Measurements from ENCODE around the gene OSBP2. TPM values are rescaled to one million over a fixed set of nuclear protein-coding genes. Genes with fewer than 3 reads are reported as not detected.

Gene OSBP2
- total and polyA plus RNA-seq, 8 donors = 1.9 to 3.3 (median 2.6) TPM

DNA sequence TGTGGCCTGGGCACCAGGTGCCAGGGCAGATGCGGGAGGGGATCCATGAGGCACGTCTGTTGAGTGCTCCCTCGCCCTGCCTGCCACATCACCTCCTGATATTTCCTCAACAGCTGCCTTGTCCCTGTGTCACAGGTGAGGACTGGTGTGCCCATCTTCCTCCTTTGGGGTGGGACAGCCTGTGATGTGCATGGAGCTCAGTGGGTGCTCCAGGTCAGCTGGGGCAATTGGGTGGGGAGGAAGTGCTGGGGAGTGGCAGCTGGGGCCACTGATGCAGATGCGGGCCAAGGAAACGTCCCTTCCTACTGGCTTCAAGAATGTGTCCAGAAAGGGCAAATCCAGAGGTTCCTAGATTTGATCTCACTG is 190.3 kb downstream of the OSBP2 start:
- Histone ChIP-seq H3K27ac (no peak overlapping the region), H3K9me3 (no peaks in the 10 kb centered on the region), H3K4me1 (no peaks in the 10 kb centered on the region), H3K36me3 (no peaks in the 10 kb centered on the region), H3K4me3 (no peak overlapping the region), H3K27me3 (no peaks in the 10 kb centered on the region)
- no peak for DNase-seq
- intact Hi-C loops (cut with DNase I) = loop anchor here in 1 of 3 donors (10.0 kb wide), 1 partner anchor 120 kb away; no protein-coding TSS in a partner anchor
- TF ChIP-seq, protein P1, sequence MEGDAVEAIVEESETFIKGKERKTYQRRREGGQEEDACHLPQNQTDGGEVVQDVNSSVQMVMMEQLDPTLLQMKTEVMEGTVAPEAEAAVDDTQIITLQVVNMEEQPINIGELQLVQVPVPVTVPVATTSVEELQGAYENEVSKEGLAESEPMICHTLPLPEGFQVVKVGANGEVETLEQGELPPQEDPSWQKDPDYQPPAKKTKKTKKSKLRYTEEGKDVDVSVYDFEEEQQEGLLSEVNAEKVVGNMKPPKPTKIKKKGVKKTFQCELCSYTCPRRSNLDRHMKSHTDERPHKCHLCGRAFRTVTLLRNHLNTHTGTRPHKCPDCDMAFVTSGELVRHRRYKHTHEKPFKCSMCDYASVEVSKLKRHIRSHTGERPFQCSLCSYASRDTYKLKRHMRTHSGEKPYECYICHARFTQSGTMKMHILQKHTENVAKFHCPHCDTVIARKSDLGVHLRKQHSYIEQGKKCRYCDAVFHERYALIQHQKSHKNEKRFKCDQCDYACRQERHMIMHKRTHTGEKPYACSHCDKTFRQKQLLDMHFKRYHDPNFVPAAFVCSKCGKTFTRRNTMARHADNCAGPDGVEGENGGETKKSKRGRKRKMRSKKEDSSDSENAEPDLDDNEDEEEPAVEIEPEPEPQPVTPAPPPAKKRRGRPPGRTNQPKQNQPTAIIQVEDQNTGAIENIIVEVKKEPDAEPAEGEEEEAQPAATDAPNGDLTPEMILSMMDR (IDR thresholded peaks at IDR 0.05) = no peak
- no peak for FAIRE-seq
- ATAC-seq = no peak
- 87 to 89% methylated on average over 5 of the region's 5 CpGs for WGBS, 2 donors

DNA sequence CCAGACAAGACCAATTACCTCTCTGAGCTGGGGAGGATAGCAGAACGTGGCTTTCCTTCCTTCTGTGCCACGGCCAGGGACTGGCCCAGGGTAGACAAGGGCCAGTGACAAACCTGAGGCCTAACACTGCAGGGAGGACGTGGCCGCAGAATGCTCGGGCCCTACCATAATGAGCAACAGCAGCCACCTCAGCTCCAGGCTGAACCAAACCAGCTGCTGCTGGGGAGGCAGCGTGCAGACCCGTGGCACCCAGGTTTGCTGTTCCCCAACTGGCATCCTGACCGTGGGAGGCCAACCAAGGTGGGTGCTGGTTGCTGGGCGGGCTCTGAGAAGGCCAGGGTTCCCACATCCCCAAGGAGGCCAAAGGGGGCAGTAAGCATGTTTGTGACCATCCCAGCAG is 190.9 kb downstream of the OSBP2 start:
- Histone ChIP-seq H3K27ac (no peak overlapping the region), H3K4me1 (no peaks in the 10 kb centered on the region), H3K36me3 (no peaks in the 10 kb centered on the region), H3K4me3 (no peak overlapping the region), H3K27me3 (no peaks in the 10 kb centered on the region), H3K9me3 (no peaks in the 10 kb centered on the region)
- TF ChIP-seq, protein P1 (IDR thresholded peaks at IDR 0.05) = no peak
- intact Hi-C loops (cut with DNase I) = loop anchor here in 1 of 3 donors (10.0 kb wide), 1 partner anchor 121 kb away; no protein-coding TSS in a partner anchor
- WGBS, 2 donors = 87 to 92% methylated on average over 9 of the region's 9 CpGs
- DNase-seq = peak in 2 of 6 donors; percentile 8 to 41
- no peak for ATAC-seq
- FAIRE-seq = no peak

DNA sequence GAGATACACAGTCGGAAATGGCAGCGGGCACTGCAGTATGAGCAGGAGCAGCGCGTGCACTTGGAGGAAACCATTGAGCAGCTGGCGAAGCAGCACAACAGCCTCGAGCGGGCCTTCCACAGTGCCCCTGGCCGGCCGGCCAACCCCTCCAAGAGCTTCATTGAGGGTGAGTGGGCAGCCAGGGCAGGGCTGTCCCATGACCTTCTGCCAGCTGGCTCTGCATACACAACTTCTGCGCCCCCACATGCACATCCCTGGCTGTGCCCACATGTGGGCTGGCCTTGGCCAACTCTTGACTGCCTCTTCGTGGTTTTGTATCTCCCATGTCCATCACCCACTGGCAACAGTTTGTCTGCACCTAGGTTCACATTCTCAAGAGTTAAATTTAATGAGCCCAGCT is 192.8 kb downstream of the OSBP2 start:
- intact Hi-C loops (cut with DNase I) = loop anchor here in 1 of 3 donors (10.0 kb wide), 1 partner anchor 123 kb away; no protein-coding TSS in a partner anchor
- DNase-seq (peak in 1 of 6 donors; percentile 39), FAIRE-seq (no peak), ATAC-seq (no peak)
- Histone ChIP-seq H3K27ac (no peak overlapping the region), H3K27me3 (no peaks in the 10 kb centered on the region), H3K36me3 (no peaks in the 10 kb centered on the region), H3K4me3 (no peak overlapping the region), H3K4me1 (no peaks in the 10 kb centered on the region), H3K9me3 (no peaks in the 10 kb centered on the region)
- 92 to 93% methylated on average over 11 of the region's 11 CpGs for WGBS, 2 donors
- TF ChIP-seq, protein P1 (IDR thresholded peaks at IDR 0.05) = no peak

DNA sequence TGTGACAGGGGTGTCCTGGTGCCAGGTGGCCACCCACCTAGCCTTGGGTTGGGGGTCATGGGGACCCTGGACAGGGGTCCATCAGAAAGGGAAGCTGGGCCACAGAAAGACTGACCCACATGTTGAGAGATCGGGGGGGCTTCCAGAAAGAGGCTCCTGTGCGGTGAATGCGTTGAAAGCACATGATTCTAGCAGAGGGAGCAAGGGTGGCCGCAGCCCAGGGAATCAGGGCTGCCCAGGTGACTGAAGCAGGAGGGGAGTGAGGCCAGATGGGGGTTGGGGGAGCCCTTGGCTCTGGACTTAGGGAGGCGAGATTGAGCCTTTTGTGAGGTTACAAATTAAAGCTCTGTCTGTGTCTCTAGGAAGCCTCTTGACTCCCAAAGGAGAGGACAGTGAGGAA is 193.2 kb downstream of the OSBP2 start:
- intact Hi-C loops (cut with DNase I) = loop anchor here in 1 of 3 donors (10.0 kb wide), 1 partner anchor 123 kb away; no protein-coding TSS in a partner anchor
- FAIRE-seq (no peak), DNase-seq (peak in 2 of 6 donors; percentile 1 to 24), ATAC-seq (no peak)
- Histone ChIP-seq H3K27ac (no peak overlapping the region), H3K4me3 (no peak overlapping the region), H3K27me3 (no peaks in the 10 kb centered on the region), H3K36me3 (peaks cover 0 to 2% (median 0%) of the 10 kb centered on the region in 3 donors), H3K4me1 (no peaks in the 10 kb centered on the region), H3K9me3 (no peaks in the 10 kb centered on the region)
- 85 to 96% methylated on average over 5 of the region's 5 CpGs for WGBS, 2 donors
- TF ChIP-seq, protein P1 (IDR thresholded peaks at IDR 0.05) = no peak

DNA sequence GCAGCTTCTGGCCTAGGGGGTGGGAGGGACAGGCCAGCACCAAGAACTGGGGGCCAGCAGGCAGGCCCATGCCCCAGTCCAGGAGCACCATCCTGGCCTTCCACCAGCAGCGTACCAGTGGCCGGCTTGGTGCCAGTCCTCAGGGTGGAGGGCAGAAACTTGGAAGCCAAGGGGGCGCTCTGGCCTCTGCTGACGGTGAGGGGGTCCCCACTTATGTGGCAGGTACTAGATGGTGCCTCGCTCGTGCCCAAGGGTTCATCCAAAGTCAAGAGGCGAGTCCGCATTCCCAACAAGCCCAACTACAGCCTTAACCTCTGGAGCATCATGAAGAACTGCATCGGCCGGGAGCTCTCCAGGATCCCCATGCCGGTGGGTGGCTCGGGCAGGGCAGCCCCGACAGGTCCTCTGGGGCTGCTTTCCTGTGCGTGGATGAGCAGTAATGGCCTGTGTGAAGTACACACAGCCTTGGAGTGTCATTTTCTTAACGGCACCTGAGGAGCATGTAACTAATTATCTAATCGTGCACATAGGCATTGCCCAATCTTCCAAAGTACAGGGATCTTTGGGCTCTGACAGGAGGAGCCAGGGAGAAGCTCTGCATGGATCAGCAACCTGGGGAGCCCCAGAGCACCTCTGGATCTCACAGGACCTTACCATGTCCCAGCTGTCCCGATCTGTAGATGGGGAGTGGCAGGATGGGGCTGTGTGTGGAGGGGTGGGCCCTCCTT is 194.8 kb downstream of the OSBP2 start:
- H3K4me1 ChIP-seq = no peaks in the 10 kb centered on the region
- H3K9me3 ChIP-seq = no peaks in the 10 kb centered on the region
- ATAC-seq = no peak
- H3K4me3 ChIP-seq = no peak overlapping the region
- intact Hi-C loops (cut with DNase I) = loop anchor here in 1 of 3 donors (10.0 kb wide), 1 partner anchor 125 kb away; no protein-coding TSS in a partner anchor
- DNase-seq = peak in 1 of 6 donors; percentile 5
- TF ChIP-seq, protein P1 (IDR thresholded peaks at IDR 0.05) = no peak
- peaks cover 0 to 5% (median 0%) of the 10 kb centered on the region in 3 donors for H3K36me3 ChIP-seq
- FAIRE-seq = no peak
- WGBS, 2 donors = 86 to 88% methylated on average over 15 to 17 of the region's 17 CpGs
- H3K27me3 ChIP-seq = no peaks in the 10 kb centered on the region
- no peak overlapping the region for H3K27ac ChIP-seq

Measured in pancreas (tissue), 10 donors.